Body of pancreas (tissue), 4 donors: Measurements from ENCODE around the gene OR5H2. TPM values are rescaled to one million over a fixed set of nuclear protein-coding genes. Genes with fewer than 3 reads are reported as not detected.

Experiments used
- ATAC-seq: fragments of 150-250 bp; one replicate; pipeline ENCODE4 v1.9.1; 2016
- DNase-seq, 4 donors: peaks; one replicate each; pipeline ENCODE4 v3.0.0-alpha.2; 2019
- H3K27ac ChIP-seq, 4 donors: fragments of 200-600 bp; sonication (generic); 1 replicate in 3 of 4; 2 replicates in 1 of 4; pipeline versions ENCODE4 v1.5.1 to v1.6.1; 2016 to 2019; ENCODE audit warnings: mild to moderate bottlenecking in 1 of 4, mixed read lengths in 1 of 4, moderate library complexity in 1 of 4
- H3K27me3 ChIP-seq, 2 donors: fragments of 200-600 bp; sonication (generic); one replicate each; pipeline ENCODE4 v1.6.0; 2016; ENCODE audit warnings: mild to moderate bottlenecking in 1 of 2
- H3K36me3 ChIP-seq, 2 donors: fragments of 200-600 bp; sonication (generic); replicated peaks in 1 of 2; 2 replicates each; pipeline ENCODE4 v1.5.1; 2016; ENCODE audit warnings: low read depth in 2 of 2; ENCODE audit not compliant: insufficient read depth in 1 of 2
- H3K4me1 ChIP-seq: fragments of 200-600 bp; sonication (generic); one replicate; pipeline ENCODE4 v1.6.0; 2016
- H3K4me3 ChIP-seq, 2 donors: fragments of 200-600 bp; sonication (generic); 1 replicate in 1 of 2; 2 replicates in 1 of 2; pipeline ENCODE4 v1.5.1; 2016 to 2019
- H3K9me3 ChIP-seq, 3 donors: fragments of 200-600 bp; sonication (generic); 1 replicate in 2 of 3; 2 replicates in 1 of 3; pipeline ENCODE4 v1.5.1; 2016
- CTCF ChIP-seq, 7 experiments: fragments of 450-650 bp in 4 of 7; fragments of 200-600 bp in 3 of 7; sonication (generic) in 3 of 7; IDR thresholded peaks; one replicate each; pipeline ENCODE4 v1.5.1; 2016 to 2019; ENCODE audit warnings: antibody characterized with exemption in 7 of 7
- POLR2A ChIP-seq, 3 donors: fragments of 450-650 bp; IDR thresholded peaks; one replicate each; pipeline ENCODE4 v1.6.1; 2016; ENCODE audit warnings: antibody characterized with exemption in 3 of 3, mild to moderate bottlenecking in 2 of 3
- WGBS, 2 donors: methylation state at CpG; one replicate each; pipeline ENCODE4 v1.1.5; 2017; 5-methylcytosine and 5-hydroxymethylcytosine counted together
- intact Hi-C: fragments of 100-400 bp; cut with DNase I; formaldehyde crosslinking; loops from one replicate; pipeline ENCODE4 v1.15.1; 2023
- total RNA-seq, 2 donors: library from RNA; depleted of rRNA; stranded (reverse); fragments of >200 nt; gene quantifications; one replicate each; pipeline ENCODE4 v1.1.0, GENCODE V29; 2016

The OR5H2 gene
- total RNA-seq = not detected

- H3K4me3 ChIP-seq = no peak within 1 kb of the TSS
- intact Hi-C loops = no loop called here
- H3K27me3 ChIP-seq = no peaks in the 10 kb centered on the region
- 58 to 61% methylated on average over 2 of the region's 2 CpGs for WGBS, 2 donors
- ATAC-seq (no peak), DNase-seq (no peak)
- H3K9me3 ChIP-seq = no peaks in the 10 kb centered on the region
- TF ChIP-seq CTCF (IDR thresholded peaks at IDR 0.05) (no peak), POLR2A (IDR thresholded peaks at IDR 0.05) (no peak)
- no peaks in the 10 kb centered on the region for H3K4me1 ChIP-seq
- H3K27ac ChIP-seq = no peak within 1 kb of the TSS
- no peaks in the 10 kb centered on the region for H3K36me3 ChIP-seq
Observed at GRCh38 chr3:98282205-98282604, at the start of gene OR5H2. TSS of gene OR5H2 (plus strand) at chr3:98282505. CDS start at chr3:98282903, 398 bp downstream.

GRCh38 chr3:98233468-98233867, 48.8 kb upstream of the OR5H2 start:
- DNase-seq = no peak
- WGBS, 2 donors = 40 to 41% methylated on average over 5 of the region's 5 CpGs
- intact Hi-C loops = no loop called here
- no peaks in the 10 kb centered on the region for H3K4me1 ChIP-seq
- H3K36me3 ChIP-seq = no peaks in the 10 kb centered on the region
- no peaks in the 10 kb centered on the region for H3K27me3 ChIP-seq
- no peak for TF ChIP-seq POLR2A (IDR thresholded peaks at IDR 0.05)
- no peak for TF ChIP-seq CTCF (IDR thresholded peaks at IDR 0.05)
- no peaks in the 10 kb centered on the region for H3K9me3 ChIP-seq
- no peak for ATAC-seq
- H3K27ac ChIP-seq = no peak overlapping the region
- no peak overlapping the region for H3K4me3 ChIP-seq

GRCh38 chr3:98240131-98240530, 42.2 kb upstream of the OR5H2 start:
- ATAC-seq (no peak), DNase-seq (no peak)
- Histone ChIP-seq H3K4me1 (no peaks in the 10 kb centered on the region), H3K36me3 (no peaks in the 10 kb centered on the region), H3K27ac (no peak overlapping the region), H3K4me3 (no peak overlapping the region), H3K27me3 (no peaks in the 10 kb centered on the region), H3K9me3 (no peaks in the 10 kb centered on the region)
- intact Hi-C loops = no loop called here
- TF ChIP-seq POLR2A (IDR thresholded peaks at IDR 0.05) (no peak), CTCF (IDR thresholded peaks at IDR 0.05) (no peak)

- no peaks in the 10 kb centered on the region for H3K9me3 ChIP-seq
- 14 to 58% methylated on average over 1 of the region's 1 CpG for WGBS, 2 donors
- H3K36me3 ChIP-seq = no peaks in the 10 kb centered on the region
- intact Hi-C loops = no loop called here
- ATAC-seq (no peak), DNase-seq (no peak)
- no peak overlapping the region for H3K27ac ChIP-seq
- TF ChIP-seq CTCF (IDR thresholded peaks at IDR 0.05) (no peak), POLR2A (IDR thresholded peaks at IDR 0.05) (no peak)
- H3K4me3 ChIP-seq = no peak overlapping the region
- H3K27me3 ChIP-seq = no peaks in the 10 kb centered on the region
- H3K4me1 ChIP-seq = no peaks in the 10 kb centered on the region
Observed at GRCh38 chr3:98242155-98242554, 40.1 kb upstream of the OR5H2 start.

GRCh38 chr3:98243843-98244242, 38.5 kb upstream of the OR5H2 start:
- Histone ChIP-seq H3K4me1 (no peaks in the 10 kb centered on the region), H3K9me3 (no peaks in the 10 kb centered on the region), H3K27me3 (no peaks in the 10 kb centered on the region), H3K27ac (no peak overlapping the region), H3K4me3 (no peak overlapping the region), H3K36me3 (no peaks in the 10 kb centered on the region)
- DNase-seq (no peak), ATAC-seq (no peak)
- no peak for TF ChIP-seq POLR2A (IDR thresholded peaks at IDR 0.05)
- TF ChIP-seq CTCF (IDR thresholded peaks at IDR 0.05) = no peak
- 49 to 52% methylated on average over 7 of the region's 7 CpGs for WGBS, 2 donors
- intact Hi-C loops = no loop called here
